Measurements from ENCODE around the gene GPR39. TPM values are rescaled to one million over a fixed set of nuclear protein-coding genes. Genes with fewer than 3 reads are reported as not detected.

GPR39 gene
- total and polyA plus RNA-seq, 2 donors (not counting 1 experiment from before 2014, with no cell fraction given): 1.00 to 1.3 TPM

DNA sequence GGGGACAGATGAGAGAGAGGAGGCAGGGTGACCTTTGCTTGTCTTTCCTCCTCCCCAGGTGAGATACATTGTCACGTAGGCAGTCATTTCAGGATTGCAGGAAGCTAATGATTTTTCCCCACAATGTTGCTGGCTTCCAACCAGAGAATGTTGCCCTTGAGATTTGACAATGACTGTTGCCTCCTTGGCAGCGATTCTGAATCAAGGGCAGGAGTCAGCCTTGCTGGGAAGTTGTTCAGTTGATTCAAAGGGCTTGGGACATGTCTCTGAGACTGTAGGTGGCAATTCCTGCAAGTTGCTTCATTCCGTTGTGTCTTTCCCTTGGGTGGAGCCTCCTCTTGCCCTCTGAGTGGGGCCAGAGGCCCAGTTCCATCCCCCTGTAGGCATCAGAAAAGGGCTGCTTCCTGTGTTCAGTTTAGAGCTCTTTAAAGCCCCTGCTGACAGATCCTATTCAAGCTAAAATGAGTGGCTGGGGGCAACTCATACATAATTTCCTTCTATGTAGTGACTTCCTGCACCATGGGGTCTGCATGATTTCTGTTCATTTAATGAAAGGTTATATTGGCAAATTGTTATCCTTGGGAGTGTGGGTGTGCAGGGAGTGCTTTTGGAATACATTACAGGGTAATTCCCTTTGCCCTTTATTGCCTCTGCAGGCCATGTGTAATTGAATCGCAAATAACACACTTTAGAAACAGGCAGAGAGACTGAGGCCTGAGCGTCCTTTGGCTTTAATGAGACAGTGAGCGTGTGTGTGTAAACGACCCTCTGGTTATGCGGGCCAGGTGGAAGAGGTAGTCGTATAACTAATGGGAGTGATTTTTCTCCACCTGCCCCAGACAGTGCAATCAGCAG is 52.4 kb downstream of the GPR39 start:
- no peaks in the 10 kb centered on the region for H3K27me3 ChIP-seq (ENCODE audit: control insufficient read depth, insufficient read depth, low read length)
- H3K9me3 ChIP-seq (ENCODE audit: control insufficient read depth, insufficient read depth, low read depth, low read length): no peaks in the 10 kb centered on the region
- no peak for DNase-seq (ENCODE audit: low read depth in 2 of 2)

DNA sequence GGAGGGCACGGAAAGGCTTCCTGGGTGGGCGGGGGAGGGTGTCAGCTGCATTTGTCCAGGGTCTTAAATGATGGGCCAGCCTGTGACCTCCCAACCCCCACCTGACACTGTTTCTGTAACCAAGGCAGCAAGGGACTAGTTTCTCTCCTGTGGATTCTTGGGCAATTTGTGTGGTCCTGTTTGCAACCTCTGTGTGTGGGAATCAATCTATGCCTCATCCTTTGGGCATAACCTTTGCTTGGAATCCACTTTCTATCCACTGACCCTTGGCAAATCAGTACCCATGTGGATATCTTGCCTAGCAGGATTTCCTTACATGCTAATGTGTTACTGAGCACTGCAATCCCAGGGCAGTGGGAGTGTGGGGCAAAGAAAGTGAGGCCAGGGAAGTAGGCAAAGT is 54.1 kb downstream of the GPR39 start:
- H3K9me3 ChIP-seq (ENCODE audit: control insufficient read depth, insufficient read depth, low read depth, low read length): no peaks in the 10 kb centered on the region
- H3K4me3 ChIP-seq (replicated peaks in 1 of 4; ENCODE audit: control extremely low read depth in 1 of 4, insufficient read depth in 1 of 4, low read depth in 3 of 4, low read length in 4 of 4): no peak overlapping the region
- H3K4me2 ChIP-seq (ENCODE audit: extremely low read depth, insufficient read depth, low read length): no peak overlapping the region
- H3K36me3 ChIP-seq (ENCODE audit: control insufficient read depth, insufficient read depth, low read length): no peaks in the 10 kb centered on the region
- H2AFZ ChIP-seq (ENCODE audit: low read length): no peak overlapping the region
- TF ChIP-seq EZH2 (IDR thresholded peaks at IDR 0.05; ENCODE audit: low read length, missing control alignments): no peak
- TF ChIP-seq, protein P1, sequence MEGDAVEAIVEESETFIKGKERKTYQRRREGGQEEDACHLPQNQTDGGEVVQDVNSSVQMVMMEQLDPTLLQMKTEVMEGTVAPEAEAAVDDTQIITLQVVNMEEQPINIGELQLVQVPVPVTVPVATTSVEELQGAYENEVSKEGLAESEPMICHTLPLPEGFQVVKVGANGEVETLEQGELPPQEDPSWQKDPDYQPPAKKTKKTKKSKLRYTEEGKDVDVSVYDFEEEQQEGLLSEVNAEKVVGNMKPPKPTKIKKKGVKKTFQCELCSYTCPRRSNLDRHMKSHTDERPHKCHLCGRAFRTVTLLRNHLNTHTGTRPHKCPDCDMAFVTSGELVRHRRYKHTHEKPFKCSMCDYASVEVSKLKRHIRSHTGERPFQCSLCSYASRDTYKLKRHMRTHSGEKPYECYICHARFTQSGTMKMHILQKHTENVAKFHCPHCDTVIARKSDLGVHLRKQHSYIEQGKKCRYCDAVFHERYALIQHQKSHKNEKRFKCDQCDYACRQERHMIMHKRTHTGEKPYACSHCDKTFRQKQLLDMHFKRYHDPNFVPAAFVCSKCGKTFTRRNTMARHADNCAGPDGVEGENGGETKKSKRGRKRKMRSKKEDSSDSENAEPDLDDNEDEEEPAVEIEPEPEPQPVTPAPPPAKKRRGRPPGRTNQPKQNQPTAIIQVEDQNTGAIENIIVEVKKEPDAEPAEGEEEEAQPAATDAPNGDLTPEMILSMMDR (conservative IDR thresholded peaks at IDR 0.05 in 1 of 2, IDR thresholded peaks at IDR 0.05 in 1 of 2; ENCODE audit: low read depth in 1 of 2, low read length in 2 of 2): no peak
- H4K20me1 ChIP-seq (ENCODE audit: control insufficient read depth, extremely low read depth, insufficient read depth, low read length): no peaks in the 10 kb centered on the region
- no peaks in the 10 kb centered on the region for H3K4me1 ChIP-seq (ENCODE audit: control insufficient read depth, extremely low read depth, insufficient read depth, low read length)
- no peak overlapping the region for H3K27ac ChIP-seq (ENCODE audit: insufficient read depth, low read length)
- no peaks in the 10 kb centered on the region for H3K79me2 ChIP-seq (ENCODE audit: control insufficient read depth, insufficient read depth, low read length)
- no peak for DNase-seq (ENCODE audit: low read depth in 2 of 2)
- no peak overlapping the region for H3K9ac ChIP-seq (ENCODE audit: insufficient read depth, low read length)
- no peaks in the 10 kb centered on the region for H3K27me3 ChIP-seq (ENCODE audit: control insufficient read depth, insufficient read depth, low read length)

More for the DNA sequence above, 52.4 kb downstream of the GPR39 start:
- Histone ChIP-seq H2AFZ (ENCODE audit: low read length) (no peak overlapping the region), H3K4me2 (ENCODE audit: extremely low read depth, insufficient read depth, low read length) (no peak overlapping the region), H3K36me3 (ENCODE audit: control insufficient read depth, insufficient read depth, low read length) (no peaks in the 10 kb centered on the region), H3K79me2 (ENCODE audit: control insufficient read depth, insufficient read depth, low read length) (no peaks in the 10 kb centered on the region), H3K9ac (ENCODE audit: insufficient read depth, low read length) (no peak overlapping the region), H3K27ac (ENCODE audit: insufficient read depth, low read length) (no peak overlapping the region), H3K4me3 (replicated peaks in 1 of 4; ENCODE audit: control extremely low read depth in 1 of 4, insufficient read depth in 1 of 4, low read depth in 3 of 4, low read length in 4 of 4) (no peak overlapping the region), H3K4me1 (ENCODE audit: control insufficient read depth, extremely low read depth, insufficient read depth, low read length) (no peaks in the 10 kb centered on the region), H4K20me1 (ENCODE audit: control insufficient read depth, extremely low read depth, insufficient read depth, low read length) (no peaks in the 10 kb centered on the region)
- TF ChIP-seq EZH2 (IDR thresholded peaks at IDR 0.05; ENCODE audit: low read length, missing control alignments): no peak
- TF ChIP-seq, protein P1 (conservative IDR thresholded peaks at IDR 0.05 in 1 of 2, IDR thresholded peaks at IDR 0.05 in 1 of 2; ENCODE audit: low read depth in 1 of 2, low read length in 2 of 2): no peak

DNA sequence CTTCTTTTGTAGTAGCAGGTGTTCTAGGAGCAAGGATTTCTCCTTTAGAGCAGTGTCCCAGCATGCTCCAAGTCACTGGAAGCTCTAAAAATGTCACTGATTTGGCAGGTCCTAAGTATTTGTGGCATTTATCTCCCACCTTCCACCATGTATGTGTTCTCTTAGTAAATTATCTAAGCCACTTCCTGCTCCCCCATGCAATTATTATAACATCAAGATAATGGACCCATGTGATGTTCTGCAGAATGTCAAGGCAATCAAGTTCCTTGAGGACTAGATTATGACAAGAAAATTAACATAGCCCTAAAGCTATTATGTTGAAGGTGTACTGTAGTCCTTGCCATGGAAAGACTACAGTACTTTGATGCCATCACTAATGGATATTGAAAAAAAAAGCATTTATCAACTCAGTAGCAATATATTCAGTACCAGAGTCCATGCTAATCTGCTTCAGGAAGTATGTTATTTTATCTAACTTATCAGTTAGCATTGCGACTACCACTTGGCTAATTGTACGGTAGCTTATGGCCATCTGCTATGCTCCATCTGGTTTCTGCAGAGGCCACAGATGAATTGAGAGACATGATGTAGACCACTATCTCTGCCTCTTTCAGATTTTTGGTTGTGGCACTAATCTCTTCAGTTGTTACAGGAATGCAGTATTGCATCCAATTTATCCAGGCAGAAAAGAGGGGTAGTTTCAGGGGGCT is 56.7 kb downstream of the GPR39 start:
- Histone ChIP-seq H3K4me3 (replicated peaks in 1 of 4; ENCODE audit: control extremely low read depth in 1 of 4, insufficient read depth in 1 of 4, low read depth in 3 of 4, low read length in 4 of 4) (no peak overlapping the region), H3K9ac (ENCODE audit: insufficient read depth, low read length) (no peak overlapping the region), H2AFZ (ENCODE audit: low read length) (no peak overlapping the region), H3K36me3 (ENCODE audit: control insufficient read depth, insufficient read depth, low read length) (no peaks in the 10 kb centered on the region), H3K4me2 (ENCODE audit: extremely low read depth, insufficient read depth, low read length) (no peak overlapping the region), H3K27me3 (ENCODE audit: control insufficient read depth, insufficient read depth, low read length) (no peaks in the 10 kb centered on the region), H3K4me1 (ENCODE audit: control insufficient read depth, extremely low read depth, insufficient read depth, low read length) (no peaks in the 10 kb centered on the region), H3K27ac (ENCODE audit: insufficient read depth, low read length) (no peak overlapping the region), H3K79me2 (ENCODE audit: control insufficient read depth, insufficient read depth, low read length) (no peaks in the 10 kb centered on the region), H4K20me1 (ENCODE audit: control insufficient read depth, extremely low read depth, insufficient read depth, low read length) (no peaks in the 10 kb centered on the region), H3K9me3 (ENCODE audit: control insufficient read depth, insufficient read depth, low read depth, low read length) (no peaks in the 10 kb centered on the region)
- no peak for DNase-seq (ENCODE audit: low read depth in 2 of 2)
- no peak for TF ChIP-seq EZH2 (IDR thresholded peaks at IDR 0.05; ENCODE audit: low read length, missing control alignments)
- TF ChIP-seq, protein P1 (conservative IDR thresholded peaks at IDR 0.05 in 1 of 2, IDR thresholded peaks at IDR 0.05 in 1 of 2; ENCODE audit: low read depth in 1 of 2, low read length in 2 of 2): no peak
